SK-MEL-5 (cell line): ENCODE results near the gene CIROP. TPM values are rescaled to one million over a fixed set of nuclear protein-coding genes. Genes with fewer than 3 reads are reported as not detected.

Experiments used
- DNase-seq: peaks from one replicate; pipeline ENCODE4 v3.0.0-alpha.2; 2016; ENCODE audit warnings: low read depth, low spot score
- in situ Hi-C: cut with HindIII; loops from 2 replicates; pipeline ENCODE4 v1.10.0; 2016; ENCODE audit warnings: low sequenced_read_pairs, high pct_unique_total_duplicates, low pct_unique_long_range_greater_than_20kb
- total RNA-seq: library from RNA; depleted of rRNA; stranded (reverse); fragments of >200 nt; shearing (Covaris generic); gene quantifications from 2 replicates; pipeline ENCODE4 v1.2.3, GENCODE V29; 2014

CIROP gene
- total RNA-seq, 1 experiment from 2014 or later: not detected

GRCh38 chr14:23102801-23103200 lies 2.0 kb downstream of the CIROP start:
- no peak for DNase-seq
- in situ Hi-C loops: no loop called here

- DNase-seq: no peak
- in situ Hi-C loops: no loop called here
Observed at GRCh38 chr14:23101986-23102625, 2.7 kb downstream of the CIROP start.

- in situ Hi-C loops: no loop called here
- DNase-seq: no peak
Observed at GRCh38 chr14:23101213-23101970, 3.4 kb downstream of the CIROP start.

GRCh38 chr14:23099212-23099861 lies 5.5 kb downstream of the CIROP start:
- no peak for DNase-seq
- in situ Hi-C loops: no loop called here

GRCh38 chr14:23097786-23098185 lies 7.0 kb downstream of the CIROP start:
- in situ Hi-C loops: no loop called here

GRCh38 chr14:23095196-23096108 lies 9.3 kb downstream of the CIROP start, which contains the start of gene C14orf119:
Gene C14orf119, plus strand, starts transcription at chr14:23095505. Its CDS starts 2,154 bp downstream, at chr14:23097659.
- in situ Hi-C loops: no loop called here
- DNase-seq: peak; percentile 100

More at GRCh38 chr14:23097786-23098185, 7.0 kb downstream of the CIROP start:
- DNase-seq: no peak

GRCh38 chr14:23094666-23095195 lies 10.1 kb downstream of the CIROP start, which contains the start of gene ACIN1:
Gene ACIN1, minus strand, starts transcription at chr14:23095136. Its CDS starts 24 bp downstream, at chr14:23095112.
- peak; percentile 87 for DNase-seq
- in situ Hi-C loops: no loop called here

GRCh38 chr14:23093991-23094665 lies 10.7 kb downstream of the CIROP start:
- in situ Hi-C loops: no loop called here
- DNase-seq: no peak

- no peak for DNase-seq
- in situ Hi-C loops: no loop called here
Observed at GRCh38 chr14:23093526-23093925, 11.3 kb downstream of the CIROP start.

- in situ Hi-C loops: no loop called here
- DNase-seq: no peak
Observed at GRCh38 chr14:23093104-23093503, 11.7 kb downstream of the CIROP start.

GRCh38 chr14:23091294-23092225 lies 13.2 kb downstream of the CIROP start:
- no peak for DNase-seq
- in situ Hi-C loops: no loop called here

- in situ Hi-C loops: no loop called here
- DNase-seq: no peak
Observed at GRCh38 chr14:23090254-23090636, 14.5 kb downstream of the CIROP start.

- in situ Hi-C loops: no loop called here
Observed at GRCh38 chr14:23089498-23090253, 15.1 kb downstream of the CIROP start.

GRCh38 chr14:23086565-23086964 lies 18.2 kb downstream of the CIROP start:
- no peak for DNase-seq
- in situ Hi-C loops: no loop called here

More at GRCh38 chr14:23089498-23090253, 15.1 kb downstream of the CIROP start:
- no peak for DNase-seq

GRCh38 chr14:23085458-23085857 lies 19.3 kb downstream of the CIROP start:
- in situ Hi-C loops: no loop called here
- DNase-seq: no peak
